ENCODE results near the gene ERC1.
"Not testable (repeated sequence)": the region's sequence is repeated elsewhere in the genome, so short reads cannot be mapped to it uniquely, and the experiment has no call there.

The ERC1 gene

DNA sequence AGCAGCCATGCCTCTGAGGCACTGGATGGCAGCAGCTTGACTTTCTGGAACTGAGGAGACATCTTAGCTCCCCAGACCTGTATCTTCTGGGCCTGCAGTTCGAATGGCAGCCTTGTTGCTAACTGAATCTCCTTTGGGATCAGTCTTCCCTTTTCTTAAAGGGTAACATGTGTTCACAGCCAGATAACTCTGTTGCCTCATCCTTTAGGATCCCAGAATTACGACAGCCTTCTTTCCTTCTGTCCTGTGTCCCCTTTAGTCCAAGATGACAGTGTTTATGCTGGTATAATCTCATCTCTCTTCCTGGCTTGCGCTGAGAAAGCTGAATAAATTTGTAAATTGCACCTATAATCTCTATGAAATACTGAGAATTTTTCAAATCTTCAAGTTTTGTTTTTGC lies 9.1 kb upstream of the ERC1 start:
- DNase-seq (ENCODE audit: low spot score) = no peak

DNA sequence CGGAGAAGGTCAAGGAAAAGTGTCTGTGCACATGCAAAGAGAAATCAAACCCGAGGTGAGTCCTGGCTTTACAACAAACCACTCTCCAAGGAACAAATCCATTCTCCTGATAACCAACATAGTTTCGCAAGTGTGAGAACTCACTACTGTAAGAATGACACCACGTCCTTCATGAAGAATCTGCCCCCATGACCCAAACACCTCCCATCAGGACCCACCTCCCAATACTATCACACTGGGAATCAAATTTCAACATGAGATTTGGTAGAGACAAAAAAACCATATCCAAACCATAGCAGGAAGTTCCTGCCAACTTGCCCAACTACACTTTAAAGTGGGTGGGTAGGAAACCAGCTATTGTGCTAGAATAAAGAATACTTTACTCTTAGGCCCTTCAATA lies 2.4 kb upstream of the ERC1 start:
- DNase-seq (ENCODE audit: low spot score) = no peak

DNA sequence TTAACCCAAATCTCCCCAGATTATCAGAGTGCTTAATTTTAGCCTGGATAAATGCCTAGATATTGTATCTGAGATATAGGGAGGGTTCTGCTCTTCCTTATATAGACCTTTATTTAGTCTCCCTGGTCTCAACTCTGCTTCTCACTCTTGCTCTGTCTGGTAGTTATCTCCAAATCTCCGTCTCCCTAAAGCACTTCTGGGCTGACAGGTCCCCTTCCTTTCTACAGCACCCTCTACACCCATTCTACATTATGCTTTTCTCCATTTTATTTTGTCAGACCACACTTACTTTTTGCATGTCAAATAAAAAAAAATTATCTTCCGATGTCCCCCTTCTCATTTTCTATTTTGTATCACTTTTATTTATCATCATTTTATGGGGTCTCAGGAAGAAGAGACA lies 2.0 kb upstream of the ERC1 start:
- DNase-seq (ENCODE audit: low spot score) = no peak

DNA sequence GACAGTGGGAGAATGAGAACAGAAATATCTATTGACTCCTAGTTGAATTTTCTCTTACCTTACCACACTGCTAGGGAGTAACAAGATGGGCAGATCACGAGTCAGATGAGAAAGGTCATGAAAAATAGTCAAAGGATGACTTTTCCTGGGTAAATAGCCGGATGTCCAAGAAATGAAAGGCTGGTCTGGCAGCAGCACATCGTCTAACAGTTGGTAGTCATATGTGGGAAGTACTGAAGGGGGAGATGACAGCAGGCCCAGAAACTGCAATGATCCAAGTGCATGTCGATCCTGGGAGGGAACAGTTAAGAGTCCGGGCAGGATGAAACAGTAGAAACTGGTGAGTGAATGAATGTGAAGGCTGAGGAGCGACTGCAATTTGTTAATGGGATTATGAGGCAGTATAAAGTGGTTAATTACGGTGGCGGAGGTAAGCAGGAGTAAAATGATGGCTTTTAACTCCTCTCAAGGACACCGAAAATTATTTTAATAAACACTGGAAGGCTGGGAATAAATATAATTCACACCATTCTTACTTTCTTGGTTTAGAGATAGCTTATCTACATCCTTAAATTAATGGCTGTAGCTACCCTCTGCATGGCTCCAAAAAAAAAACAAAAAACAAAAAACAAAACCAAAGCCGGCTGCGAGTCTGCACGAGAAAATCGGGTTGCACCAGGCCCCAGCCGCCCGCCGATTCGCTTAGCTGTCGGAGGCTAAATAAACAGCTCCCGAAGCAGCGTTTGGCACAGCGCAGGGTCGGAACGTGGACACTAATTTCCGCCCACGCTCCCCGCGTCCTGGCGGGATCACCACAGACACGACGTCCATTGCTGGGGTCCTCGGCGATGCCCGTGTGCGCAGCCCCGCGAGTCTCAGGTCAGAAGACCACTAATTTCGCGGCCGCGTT lies 1.0 kb upstream of the ERC1 start:
- DNase-seq (ENCODE audit: low spot score) = peak; percentile 80

DNA sequence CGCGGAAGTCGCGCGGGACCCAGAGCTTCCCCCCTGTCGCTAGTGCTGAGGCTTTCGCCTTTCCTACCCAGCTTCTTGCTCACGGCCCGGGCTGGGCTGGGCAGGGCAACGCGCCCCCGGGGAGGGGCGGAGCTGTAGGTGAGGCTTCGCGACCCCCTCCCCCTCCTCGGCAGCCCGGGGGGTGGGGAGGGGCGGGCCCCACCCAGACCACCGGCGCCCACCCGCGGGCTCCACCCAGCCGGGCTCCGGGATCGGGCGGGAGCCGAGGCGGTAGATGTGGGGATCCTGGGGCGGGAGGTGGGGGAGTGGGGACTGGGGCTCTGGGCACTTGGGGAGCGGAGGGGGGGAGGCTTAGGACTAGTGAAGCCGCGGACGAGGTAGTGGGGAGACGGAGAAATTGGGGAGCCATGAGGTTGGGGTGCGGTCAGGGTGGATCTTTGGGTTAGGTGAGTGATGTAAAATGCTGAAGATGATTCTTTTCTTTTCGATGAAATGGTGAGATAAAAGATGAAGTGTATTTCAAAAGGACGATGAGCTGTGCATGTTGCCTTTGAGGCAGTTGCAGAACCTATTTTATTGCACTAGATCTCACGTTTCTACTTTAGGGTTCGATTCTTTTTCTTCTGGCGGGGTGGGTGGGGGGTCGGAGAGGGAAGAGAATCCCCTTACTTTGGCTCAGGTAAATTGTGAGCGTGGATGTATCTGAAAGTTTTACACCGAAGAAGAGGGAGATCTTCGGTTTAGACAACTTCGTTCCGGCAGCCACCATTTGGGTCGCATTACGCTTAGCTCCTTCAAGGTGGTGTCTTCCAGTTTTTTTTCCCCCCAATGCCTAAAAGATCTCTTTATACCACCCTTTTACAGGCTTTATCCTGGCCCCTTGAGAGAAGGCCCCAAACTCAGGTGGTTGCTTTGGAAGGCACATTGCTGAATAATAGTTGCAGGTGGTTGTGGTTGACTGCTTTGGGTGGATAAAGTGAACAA lies 619 bp downstream of the ERC1 start:
- DNase-seq (ENCODE audit: low spot score) = peak; percentile 36

DNA sequence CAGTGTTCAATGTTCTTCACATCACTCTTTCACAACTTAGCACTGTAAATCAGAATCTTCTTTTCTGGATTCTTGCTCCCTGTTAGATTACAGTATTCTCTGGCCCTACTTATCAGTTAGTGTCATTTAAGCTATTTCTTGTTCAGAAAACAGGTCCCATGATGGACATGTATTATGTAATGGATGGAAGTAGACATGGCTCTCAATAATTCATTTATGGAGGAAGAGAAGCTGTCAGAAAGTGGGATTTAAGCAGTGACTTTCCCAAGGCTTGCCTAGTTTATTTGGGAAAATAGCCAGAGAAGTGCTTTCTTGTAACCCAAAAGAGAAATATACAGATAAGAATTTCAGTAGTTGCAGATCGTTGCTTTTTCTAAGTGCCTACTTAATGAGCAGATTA lies 1.6 kb downstream of the ERC1 start:
- no peak for DNase-seq (ENCODE audit: low spot score)

DNA sequence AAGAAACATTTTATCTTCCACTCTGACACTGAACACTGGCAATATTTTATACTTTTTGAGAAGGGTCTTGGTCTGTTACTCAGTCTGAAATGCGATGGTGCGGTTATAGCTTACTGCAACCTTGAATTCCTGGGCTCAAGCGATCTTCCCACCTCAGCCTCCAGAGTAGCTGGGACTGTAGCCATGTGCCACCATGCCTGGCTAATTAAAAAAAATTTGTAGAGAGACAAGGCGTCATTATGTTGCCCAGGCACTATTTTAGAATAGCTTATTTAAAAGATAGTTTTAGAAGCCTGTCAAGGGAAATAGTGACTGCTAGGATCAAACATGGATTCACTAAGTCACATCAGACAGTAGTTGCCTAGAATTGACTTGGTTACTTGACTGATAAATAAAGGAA lies 5.9 kb downstream of the ERC1 start:
- DNase-seq (ENCODE audit: low spot score) = no peak

DNA sequence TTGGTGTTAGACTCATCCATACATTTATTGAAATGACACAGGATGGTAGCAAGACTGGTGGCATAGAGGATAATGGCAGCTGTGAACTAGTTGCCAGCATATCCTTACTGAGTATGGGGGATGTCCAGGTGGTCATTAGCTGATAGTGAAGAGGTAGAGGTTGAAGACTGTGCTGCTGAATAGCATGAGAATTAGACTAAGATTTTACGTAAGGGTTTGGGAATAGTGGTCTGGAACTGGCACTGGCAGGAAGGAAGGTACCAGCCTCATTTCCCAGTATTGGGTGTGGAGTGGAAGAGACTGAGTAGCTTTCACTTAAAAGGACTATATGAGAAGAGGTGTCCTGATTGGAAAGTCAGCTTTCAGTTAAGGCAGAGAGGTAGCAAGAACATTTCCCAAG lies 6.5 kb downstream of the ERC1 start:
- no peak for DNase-seq (ENCODE audit: low spot score)

DNA sequence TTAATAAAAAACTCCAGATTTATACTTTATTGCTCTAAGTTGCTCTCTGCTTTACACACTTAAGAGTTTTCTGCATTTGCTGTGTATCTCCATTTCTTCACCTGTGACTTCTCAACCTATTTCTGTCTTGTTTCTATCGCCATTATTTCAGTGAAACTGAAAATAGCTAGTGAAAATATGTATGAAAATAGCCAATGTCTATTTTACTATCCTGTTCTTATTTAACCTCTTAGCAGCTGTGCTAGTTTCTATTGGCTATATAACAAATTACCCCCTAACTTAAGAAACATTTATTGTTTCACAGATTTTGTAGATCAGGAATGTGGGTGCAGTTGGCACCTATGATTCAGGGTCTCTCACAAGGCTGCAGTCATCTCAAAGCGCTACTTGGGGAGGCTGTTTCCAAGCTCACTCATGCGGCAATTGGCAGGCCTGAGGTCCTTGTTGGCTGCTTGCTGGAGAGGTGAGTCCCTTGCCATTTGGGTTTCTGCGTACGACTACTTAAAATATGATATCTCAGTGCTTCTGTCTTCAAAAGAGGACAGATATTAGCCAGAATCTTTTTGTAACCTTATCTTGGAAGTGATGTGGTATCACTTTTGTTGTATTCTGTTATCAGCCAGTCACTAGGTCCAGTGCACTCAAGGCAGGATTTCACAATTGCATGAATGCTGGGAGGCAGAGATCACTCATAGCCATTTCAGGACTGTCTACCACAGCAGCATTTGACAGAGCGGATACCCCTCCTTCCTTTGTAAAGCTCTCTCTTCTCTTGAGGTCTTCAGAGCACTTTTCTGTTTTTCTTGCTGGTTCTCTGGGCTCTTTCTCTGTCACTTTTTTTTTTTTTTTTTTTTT lies 7.2 kb downstream of the ERC1 start:
- no peak for DNase-seq (ENCODE audit: low spot score)

DNA sequence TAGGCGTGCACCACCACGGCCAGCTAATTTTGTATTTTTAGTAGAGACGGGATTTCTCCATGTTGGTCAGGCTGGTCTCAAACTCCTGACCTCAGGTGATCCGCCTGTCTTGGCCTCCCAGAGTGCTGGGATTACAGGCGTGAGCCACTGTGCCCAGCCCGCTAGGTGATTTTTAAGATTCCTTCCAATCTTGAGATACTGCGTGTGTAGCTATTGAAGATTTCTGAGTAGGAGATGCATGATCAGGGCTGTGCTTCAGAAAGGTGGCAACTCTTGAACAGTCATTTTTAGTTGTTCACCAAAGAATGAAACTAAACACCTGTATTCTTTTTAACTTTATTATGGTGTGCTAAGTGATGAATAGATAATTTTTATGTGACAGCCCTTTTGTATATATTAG lies 8.7 kb downstream of the ERC1 start:
- DNase-seq (ENCODE audit: low spot score) = not testable (repeated sequence)

DNA sequence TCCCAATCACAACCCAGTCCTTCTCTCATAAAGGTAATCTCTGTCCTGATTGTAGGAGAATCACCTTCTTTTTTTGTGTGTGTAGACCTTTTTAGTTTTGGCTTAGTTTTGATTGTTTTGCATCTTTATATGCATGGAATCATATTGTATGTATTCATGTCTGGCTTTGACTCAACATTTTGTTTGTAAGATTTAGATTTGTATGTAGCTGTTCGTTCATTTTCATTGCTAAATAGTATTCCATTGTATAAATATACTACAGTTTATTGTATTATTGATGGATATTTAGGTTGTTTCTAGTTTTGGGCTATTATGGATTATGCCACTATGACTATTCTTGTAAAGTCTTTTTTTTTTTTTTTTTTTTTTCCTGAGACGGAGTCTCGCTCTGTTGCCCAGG lies 10.5 kb downstream of the ERC1 start:
- DNase-seq (ENCODE audit: low spot score) = no peak

DNA sequence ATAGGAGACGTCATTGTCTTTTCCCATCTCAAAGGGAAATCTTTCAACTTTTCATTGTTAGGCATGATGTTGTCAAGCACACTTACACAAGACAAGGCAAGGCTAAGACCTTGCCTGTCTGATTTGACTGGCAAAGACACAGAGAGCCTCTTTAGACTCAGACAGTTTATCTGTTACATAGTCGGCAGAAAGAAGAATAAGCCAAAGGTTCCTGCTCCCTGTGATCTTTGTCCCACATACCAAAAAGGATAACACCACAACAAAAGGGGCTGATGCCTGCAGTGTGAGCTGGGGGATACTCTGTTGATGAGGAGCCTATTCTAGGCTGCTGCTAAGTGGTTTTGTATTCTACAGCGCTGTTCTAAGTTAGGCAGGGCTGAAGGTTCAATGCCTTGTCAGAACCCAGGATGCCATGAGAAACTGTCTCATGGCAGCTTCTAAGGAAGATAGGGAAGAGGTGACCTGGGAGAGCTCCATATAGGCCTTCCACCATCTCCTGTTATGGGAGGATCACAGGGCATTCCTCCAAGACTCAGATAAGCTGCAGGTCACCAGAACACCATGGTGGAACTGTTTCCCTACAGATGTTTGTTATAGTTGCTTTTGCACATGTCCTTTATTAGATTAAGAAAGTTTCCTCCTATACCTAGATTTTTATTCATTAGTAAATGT lies 12.7 kb downstream of the ERC1 start:
- no peak for DNase-seq (ENCODE audit: low spot score)

DNA sequence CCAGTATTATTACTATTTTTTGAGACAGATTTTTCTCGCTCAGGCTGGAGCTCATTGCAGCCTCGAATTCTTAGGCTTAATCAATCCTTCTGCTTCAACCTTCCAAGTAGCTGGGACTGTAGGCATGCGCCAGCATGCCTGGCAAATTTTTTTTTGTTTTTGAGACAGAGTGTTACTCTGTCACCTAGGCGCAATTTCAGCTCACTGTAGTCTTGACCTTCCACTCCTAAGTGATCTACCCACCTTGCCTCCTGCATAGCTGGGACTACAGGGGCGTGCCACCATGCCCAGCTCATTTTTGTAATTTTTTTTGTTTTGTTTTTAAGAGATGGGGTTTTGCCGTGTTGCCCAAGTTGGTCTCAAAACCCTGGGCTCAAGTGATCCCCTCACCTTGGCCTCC lies 15.2 kb downstream of the ERC1 start:
- DNase-seq (ENCODE audit: low spot score) = no peak

DNA sequence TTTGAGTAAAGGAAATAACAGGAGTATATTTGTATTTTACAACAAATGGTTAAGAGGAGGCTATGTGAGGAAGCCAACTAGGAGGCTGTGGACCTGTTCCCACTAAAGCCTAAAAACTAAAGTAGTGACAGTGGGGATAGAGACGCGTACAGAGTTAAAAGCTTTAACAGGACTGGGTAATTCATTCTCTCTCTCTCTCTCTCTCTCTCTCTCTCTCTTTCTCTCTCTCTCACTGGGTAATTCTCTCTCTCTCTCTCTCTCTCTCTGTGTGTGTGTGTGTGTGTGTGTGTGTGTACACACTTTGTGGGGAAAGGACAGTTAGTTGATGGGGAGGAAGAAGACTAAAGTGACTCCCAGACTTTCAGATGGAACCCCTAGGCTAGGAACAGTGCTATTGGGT lies 16.3 kb downstream of the ERC1 start:
- DNase-seq (ENCODE audit: low spot score) = no peak

DNA sequence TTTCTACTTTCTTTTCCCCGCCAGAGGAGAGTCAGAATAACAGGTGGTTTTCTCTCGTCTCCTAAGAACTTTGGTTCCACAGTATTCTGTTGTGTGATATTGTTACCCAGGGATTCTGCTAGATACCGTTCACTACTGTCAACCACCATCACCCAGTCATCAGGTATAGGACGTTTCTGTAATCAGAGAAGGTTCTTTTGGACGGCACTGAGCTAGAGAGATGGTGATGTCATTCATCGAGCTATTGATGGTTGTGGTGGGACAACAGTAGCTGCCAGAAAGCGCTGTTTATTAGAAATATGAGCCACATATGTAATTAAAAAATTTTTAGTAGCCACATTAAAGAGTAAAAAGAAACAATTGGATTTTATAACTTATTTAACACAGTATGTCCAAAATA lies 17.0 kb downstream of the ERC1 start:
- no peak for DNase-seq (ENCODE audit: low spot score)

DNA sequence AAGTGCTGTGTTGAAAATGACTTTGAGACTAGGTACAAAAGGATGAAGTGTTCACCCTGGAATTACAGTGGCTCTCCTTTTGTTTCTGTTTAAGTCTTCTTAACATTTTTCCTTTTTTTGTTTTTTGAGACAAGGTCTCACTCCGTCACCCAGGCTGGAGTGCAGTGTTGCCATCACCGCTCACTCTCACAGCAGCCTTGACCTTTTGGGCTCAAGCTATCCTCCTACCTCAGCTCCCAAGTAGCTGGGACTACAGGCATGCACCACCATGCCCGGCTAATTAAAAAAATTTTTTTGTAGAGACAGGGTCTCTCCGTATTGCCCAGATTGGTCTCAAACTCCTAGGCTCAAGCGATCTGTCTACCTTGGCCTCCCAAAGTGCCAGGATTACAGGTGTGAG lies 20.1 kb downstream of the ERC1 start:
- no peak for DNase-seq (ENCODE audit: low spot score)

DNA sequence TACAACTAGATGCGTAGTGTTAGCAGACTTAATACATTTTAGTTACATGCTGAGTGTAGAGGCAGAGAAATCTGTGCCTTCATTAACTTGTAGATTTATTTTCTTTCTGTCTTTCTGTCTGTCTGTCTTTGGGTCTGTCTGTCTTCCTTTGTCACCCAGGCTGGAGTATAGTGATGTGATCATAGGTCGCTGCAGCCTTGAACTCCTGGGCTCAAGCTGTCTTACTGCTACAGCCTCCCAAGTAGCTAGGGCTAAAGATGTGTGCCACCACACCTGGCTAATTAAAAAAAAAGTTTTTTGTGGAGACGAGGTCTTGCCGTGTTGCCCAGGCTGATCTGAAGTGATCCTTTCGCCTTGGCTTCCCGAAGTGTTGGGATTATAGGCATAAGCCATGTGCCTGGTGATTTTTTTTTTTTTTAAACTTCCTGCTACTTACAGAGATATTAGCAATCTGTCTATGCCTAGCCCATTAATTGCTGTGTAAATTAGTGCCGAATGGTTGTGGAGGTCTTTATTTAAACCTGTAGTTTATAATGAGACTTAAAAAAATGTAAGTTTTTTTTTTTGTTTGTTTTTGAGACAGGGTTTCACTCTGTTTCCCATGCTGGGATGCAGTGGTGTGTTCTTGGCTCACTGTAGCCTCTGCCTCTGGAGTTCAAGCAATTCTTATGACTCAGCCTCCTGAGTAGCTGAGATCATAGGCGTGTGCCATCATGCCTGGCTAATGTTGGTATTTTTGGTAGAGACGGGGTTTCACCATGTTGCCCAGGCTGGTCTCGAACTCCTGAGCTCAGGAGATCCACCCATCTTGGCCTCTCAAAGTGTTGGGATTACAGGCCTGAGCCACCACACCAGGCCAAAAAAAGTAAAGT lies 22.8 kb downstream of the ERC1 start:
- DNase-seq (ENCODE audit: low spot score) = no peak

DNA sequence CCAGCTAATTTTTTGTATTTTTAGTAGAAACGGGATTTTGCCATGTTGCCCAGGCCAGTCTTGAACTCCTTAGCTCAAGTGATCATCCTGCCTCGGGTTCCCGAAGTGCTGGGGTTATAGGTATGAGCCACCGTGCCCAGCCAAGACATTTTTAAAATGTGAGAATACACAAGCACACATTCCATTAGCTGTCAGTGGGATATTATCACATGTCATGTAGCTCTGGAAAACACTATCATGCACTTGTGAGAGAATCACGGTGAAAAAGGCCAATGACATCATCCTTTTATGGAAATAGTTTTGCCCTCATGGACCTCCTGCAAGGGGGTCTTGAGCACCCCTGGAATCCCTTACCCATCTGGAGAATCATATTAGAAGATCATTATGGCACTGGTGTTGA lies 28.3 kb downstream of the ERC1 start:
- no peak for DNase-seq (ENCODE audit: low spot score)

DNA sequence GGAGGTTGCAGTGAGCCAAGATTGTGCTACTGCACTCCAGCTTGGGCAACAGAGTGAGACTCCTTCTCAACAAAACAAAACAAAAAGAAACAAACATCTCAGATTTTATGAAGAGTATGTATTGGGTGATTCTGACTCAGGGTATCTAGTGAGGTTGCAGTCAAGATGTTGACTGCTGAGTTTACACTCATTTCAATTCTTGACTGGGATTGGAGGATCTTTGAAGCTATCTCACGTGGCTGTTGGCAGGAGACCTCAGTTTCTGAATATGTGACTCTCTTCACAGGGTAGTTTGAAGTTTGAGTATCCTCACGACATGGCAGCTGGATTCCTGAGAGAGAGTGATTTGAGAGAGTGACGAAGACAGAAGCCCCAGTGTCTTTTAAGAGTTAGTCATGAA lies 29.4 kb downstream of the ERC1 start:
- no peak for DNase-seq (ENCODE audit: low spot score)
